ENCODE results near the gene CCNY.
A peak's percentile ranks its signal among the peaks of the same experiment; 100 is the strongest.

CCNY gene

DNA sequence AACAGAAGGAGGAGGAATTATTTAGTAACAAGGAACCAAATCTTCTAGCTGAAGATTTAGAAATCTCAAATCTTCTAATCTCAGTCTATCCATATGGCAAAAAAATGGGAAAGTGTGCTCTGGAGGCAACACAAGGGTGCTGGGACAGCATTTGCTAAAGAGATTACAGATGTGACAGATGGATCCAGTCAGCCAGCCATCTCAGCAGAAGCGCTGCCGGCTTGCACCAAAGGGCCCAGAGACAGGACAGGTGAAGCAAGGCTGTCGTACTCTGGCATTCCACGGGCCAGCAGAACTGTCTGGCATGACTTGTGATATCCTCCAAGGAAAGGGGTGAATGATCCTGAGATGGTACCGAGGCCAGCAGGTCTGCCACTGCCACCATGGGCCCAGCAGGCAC, 223.1 kb downstream of the CCNY start:
- DNase-seq (ENCODE audit: low spot score) = no peak

DNA sequence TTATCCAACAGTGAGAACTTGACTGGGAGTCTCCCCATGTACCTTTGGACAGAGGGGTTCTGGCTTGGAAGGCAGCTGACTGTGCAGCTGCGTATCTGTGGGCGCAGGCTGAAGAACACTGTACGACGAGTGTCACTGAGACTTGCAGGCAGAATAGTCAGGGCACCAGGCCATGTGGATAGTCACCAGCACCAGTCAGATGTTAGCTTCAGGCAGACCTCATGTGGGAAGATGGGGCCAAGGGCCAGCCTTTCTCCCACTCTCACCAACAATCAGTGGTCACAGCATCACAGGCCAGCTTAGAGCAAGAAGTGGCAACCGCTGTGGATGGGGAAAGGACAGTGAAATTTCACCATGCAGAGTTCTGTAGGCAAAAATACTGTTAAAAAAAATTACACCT, 225.4 kb downstream of the CCNY start:
- no peak for DNase-seq (ENCODE audit: low spot score)

- no peak for DNase-seq (ENCODE audit: low spot score)
These were observed 226.1 kb downstream of the CCNY start for GRCh38 chr10:35562427-35562826.

GRCh38 chr10:35563261-35563891, 227.1 kb downstream of the CCNY start:
- DNase-seq (ENCODE audit: low spot score) = peak; percentile 77

DNA sequence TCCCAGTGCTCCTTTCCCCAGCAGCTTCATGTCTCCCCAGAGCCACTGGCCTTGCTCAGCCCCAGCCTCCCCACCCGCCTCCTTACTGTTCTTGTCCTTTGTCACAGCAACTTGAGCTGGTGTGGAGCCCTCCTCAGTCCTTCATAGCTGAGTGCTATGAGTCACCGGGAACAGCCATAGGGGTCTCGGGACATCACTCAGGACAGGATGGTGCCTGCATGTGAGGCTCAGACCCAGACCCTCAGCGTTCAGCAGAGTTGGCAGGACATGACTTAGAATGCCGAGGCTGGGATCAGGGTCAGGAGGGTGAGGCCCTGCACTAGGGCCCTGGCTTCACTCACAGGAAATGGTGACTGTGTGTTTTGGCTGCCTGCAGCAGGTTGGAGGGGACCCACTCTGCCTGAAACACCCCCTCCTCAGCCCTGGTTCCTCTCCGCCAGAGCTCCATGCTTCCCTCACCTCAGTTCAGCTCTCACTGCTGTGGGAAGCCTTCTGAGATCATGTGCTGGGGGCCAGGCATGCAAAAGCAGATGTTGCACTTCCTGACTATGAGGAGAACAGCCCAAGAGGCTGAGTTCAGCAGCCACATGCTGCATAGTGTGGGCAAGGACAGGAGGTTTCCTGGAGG, 228.1 kb downstream of the CCNY start:
- DNase-seq (ENCODE audit: low spot score) = no peak

DNA sequence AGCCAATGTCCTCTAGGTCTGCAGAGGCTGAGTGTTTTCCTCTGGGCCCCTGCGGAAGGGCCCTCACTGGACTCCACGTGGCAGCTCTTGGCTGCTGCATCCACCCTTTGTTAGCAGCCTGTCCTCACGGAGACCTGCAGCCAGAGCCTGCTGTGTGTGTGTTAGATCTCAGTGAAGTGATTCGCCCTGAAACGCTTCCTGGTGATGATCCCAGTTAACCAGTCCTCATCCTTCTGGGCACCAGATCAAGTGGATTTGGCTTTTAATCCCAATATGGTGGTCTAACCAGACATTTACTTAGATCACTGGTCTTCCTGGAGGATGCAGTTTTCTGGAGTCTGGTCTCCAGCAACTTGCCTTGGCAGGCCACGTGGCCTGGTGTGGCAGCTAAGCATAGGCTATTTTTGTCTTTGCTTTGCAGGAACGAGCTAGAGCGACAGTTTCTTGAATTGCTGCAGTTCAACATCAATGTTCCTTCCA, 229.3 kb downstream of the CCNY start:
- DNase-seq (ENCODE audit: low spot score) = no peak

DNA sequence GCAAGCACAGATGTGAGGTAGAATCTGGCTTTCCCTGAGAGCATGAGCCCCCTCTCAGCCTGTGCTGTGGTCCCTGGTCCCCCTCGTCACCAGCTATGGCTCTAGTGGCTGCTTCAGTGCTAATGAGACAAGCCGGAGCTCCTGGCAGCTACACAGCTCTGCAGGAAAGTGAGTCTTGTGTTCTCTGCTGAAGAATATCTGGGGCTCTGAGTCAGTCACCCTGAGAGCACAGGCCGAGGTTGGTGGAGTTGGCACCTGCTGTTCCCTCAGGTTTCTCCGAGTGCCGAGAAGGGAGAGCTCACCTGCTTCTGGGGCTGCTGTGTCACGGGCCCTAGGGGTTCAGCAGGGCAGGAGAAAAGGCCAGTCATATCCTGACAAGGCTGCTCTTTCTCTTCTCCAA, 231.6 kb downstream of the CCNY start:
- DNase-seq (ENCODE audit: low spot score) = no peak

- no peak for DNase-seq (ENCODE audit: low spot score)
These were observed 232.2 kb downstream of the CCNY start for GRCh38 chr10:35568483-35569015.

GRCh38 chr10:35569111-35569707, 232.9 kb downstream of the CCNY start:
- no peak for DNase-seq (ENCODE audit: low spot score)

- no peak for DNase-seq (ENCODE audit: low spot score)
These were observed 233.5 kb downstream of the CCNY start for GRCh38 chr10:35569836-35570235.

- no peak for DNase-seq (ENCODE audit: low spot score)
These were observed 234.1 kb downstream of the CCNY start for GRCh38 chr10:35570397-35570796.

DNA sequence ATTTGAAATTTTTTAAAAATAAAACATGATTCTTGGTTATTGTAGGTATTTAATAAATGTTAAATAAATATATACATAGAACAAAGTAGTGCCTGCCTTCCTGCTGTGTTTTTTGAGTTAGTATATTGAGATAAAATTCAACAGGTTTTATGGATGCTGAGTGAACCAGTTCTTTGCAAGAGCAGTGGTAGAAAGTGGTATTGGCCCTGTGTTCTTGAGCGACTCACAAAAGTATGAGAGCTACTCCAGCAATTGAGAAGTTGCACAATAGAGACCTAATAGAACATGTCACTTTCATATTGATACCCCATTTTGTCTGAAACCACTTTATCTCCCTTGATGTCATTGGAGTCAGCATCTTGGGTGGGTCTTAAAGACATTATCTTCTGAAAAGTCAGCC, 236.3 kb downstream of the CCNY start:
- DNase-seq (ENCODE audit: low spot score) = no peak

DNA sequence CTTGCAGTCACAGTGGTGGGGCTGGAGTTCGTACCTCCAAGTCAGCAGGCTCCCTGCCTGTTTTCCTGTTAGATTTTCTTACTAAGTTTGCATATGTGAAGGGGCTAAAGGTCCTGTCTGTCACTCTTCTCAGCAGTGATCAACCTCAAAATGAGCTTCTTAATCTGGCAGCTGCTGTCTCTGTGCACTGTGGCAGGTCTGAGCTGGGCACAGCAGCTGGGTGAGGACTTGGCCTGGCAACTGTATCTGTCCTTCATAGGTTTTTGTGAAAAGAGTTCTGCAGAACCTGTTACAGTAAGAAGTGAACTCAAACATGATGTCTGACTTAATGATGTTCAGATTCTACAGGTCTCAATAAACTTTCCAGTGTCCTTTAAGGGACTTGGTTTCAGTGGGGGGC, 237.5 kb downstream of the CCNY start:
- DNase-seq (ENCODE audit: low spot score) = no peak

DNA sequence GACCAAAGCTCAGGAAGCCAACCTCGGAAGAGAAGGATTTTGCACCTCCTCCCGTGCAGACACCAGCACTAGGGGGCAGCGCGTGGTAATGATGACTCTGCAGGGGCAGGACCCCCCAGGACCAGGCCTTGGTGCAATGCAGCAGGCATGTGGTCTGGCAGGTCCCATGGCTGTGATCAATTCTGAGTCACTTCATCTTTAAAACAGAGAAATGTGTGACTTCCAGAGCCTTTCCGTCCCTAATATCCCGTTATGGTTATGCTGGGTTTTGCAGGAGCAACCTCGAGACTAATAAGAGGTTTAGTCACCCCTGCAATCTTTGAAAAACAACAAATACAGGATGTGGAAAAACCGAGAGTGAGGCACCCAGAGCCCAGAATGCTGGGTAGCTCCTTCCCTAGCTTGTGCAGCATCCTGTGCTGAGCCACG, 238.6 kb downstream of the CCNY start:
- DNase-seq (ENCODE audit: low spot score) = peak; percentile 53

DNA sequence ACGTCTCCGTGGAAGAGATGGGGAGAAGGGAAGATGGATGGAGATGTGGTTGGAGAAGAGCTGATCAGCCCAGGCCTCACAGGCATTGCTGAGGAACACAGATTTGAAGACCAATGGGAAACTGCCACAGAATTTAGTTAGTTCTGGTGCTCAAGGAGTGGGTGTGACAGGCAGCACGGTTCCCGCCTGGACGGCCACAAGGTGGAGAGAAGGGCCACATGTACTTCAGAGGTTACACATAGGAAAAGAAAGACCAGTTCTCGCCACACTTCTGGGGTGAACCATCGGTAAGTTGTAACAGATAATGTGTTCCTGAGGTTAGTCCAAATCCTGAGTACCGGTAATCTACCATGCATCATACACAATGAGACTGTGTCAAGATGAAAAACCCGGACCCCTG, 239.3 kb downstream of the CCNY start:
- DNase-seq (ENCODE audit: low spot score) = no peak

DNA sequence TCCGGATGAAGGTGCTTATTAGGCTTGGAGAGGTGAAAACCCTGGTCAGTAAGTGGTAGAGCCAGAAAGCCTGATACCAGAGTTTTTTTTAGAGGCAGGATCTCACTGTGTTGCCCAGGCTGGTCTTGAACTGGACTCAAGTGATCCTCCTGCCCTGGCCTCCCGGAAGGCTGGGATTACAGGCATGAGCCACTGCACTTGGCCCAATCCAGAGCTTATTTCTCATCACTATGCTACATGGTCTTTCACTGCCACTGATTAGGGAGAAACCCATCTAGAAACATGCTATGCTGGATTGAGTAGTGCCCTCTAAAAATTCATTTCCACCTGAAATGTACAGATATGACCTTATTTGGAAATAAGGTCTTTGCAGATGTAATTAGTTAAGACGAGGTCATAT, 240.4 kb downstream of the CCNY start:
- DNase-seq (ENCODE audit: low spot score) = no peak

GRCh38 chr10:35577926-35578617, 241.8 kb downstream of the CCNY start:
- no peak for DNase-seq (ENCODE audit: low spot score)

- DNase-seq (ENCODE audit: low spot score) = no peak
These were observed 242.3 kb downstream of the CCNY start for GRCh38 chr10:35578618-35578956.

- no peak for DNase-seq (ENCODE audit: low spot score)
These were observed 242.8 kb downstream of the CCNY start for GRCh38 chr10:35579116-35579515.

GRCh38 chr10:35579726-35580422, 243.6 kb downstream of the CCNY start:
- no peak for DNase-seq (ENCODE audit: low spot score)

- DNase-seq (ENCODE audit: low spot score) = no peak
These were observed 244.1 kb downstream of the CCNY start for GRCh38 chr10:35580423-35580770.

DNA sequence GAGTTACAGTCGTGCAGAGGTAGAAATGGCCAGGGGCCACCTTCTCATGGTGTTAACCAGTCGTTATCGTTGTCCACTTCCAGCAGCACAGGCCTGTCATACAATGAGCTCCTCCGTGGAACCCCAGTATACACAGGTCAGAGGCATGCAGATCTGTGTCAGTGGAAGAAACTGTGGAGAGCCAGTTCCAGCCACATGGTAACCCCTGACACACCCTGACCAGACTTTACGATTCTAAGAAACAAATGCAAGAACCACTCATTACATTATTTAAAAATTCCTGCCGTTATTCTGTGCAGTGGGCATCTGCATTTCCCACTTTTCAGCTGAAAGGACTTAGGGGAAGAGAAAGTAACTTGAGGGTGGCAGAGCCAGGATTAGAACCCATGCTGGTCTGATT, 245.3 kb downstream of the CCNY start:
- DNase-seq (ENCODE audit: low spot score) = no peak
